ENCODE measurements around the gene COPA. TPM values are rescaled to one million over a fixed set of nuclear protein-coding genes. Genes with fewer than 3 reads are reported as not detected.
A peak's percentile ranks its signal among the peaks of the same experiment; 100 is the strongest.

COPA gene
- total RNA-seq, 2 donors from 2014 or later = 123 to 129 TPM

DNA sequence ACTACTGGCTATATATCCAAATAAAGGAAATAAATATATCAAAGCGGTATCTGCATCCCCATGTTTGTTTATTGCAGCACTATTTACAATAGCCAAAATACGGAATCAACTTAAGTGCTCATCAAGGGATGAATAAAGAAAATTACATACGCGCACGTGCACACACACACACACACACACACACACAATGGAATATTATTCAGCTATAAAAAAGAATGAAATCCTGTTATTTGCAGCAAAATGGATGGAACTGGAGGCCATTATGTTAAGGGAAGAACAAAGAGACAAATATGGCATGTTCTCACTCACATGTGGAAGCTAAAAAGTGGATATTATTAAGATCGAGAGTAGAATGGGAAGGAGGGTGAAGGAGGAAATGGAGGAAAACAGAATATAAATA, 20.2 kb downstream of the COPA start:
- no peaks in the 10 kb centered on the region for H3K36me3 ChIP-seq
- no peak for DNase-seq (ENCODE audit: low spot score)
- WGBS = 96% methylated on average over 6 of the region's 6 CpGs

DNA sequence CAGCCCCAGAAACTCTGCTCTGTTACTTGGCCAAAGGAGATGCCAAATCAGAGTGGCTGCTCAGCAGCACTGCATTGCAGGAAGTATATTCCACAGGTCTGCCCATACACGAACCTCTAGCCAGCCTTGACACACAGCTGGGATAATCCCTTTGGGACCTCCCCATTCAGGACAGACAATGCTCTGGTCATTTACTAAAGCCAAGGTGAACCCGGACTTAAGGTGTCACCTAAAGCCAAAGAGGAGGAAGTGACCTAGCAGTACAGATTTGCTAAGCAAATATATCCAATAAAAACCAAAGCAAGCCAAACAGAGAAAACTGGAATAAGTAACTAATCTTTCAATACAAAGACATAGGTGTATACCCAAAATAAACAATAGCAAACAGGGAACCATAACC, 27.7 kb downstream of the COPA start:
- Histone ChIP-seq H3K27me3 (replicated peaks; ENCODE audit: insufficient read depth) (no peaks in the 10 kb centered on the region), H3K4me1 (replicated peaks) (no peaks in the 10 kb centered on the region), H3K4me3 (no peak overlapping the region), H3K36me3 (peaks cover 15 to 16% of the 10 kb centered on the region in 2 donors), H3K27ac (peak overlapping the region; percentile 13 to 23), H3K9me3 (no peaks in the 10 kb centered on the region)
- intact Hi-C loops (cut with DNase I) = no loop called here
- TF ChIP-seq POLR2A (IDR thresholded peaks at IDR 0.05) (no peak), POLR2AphosphoS5 (IDR thresholded peaks at IDR 0.05) (no peak)
- TF ChIP-seq, protein P1, sequence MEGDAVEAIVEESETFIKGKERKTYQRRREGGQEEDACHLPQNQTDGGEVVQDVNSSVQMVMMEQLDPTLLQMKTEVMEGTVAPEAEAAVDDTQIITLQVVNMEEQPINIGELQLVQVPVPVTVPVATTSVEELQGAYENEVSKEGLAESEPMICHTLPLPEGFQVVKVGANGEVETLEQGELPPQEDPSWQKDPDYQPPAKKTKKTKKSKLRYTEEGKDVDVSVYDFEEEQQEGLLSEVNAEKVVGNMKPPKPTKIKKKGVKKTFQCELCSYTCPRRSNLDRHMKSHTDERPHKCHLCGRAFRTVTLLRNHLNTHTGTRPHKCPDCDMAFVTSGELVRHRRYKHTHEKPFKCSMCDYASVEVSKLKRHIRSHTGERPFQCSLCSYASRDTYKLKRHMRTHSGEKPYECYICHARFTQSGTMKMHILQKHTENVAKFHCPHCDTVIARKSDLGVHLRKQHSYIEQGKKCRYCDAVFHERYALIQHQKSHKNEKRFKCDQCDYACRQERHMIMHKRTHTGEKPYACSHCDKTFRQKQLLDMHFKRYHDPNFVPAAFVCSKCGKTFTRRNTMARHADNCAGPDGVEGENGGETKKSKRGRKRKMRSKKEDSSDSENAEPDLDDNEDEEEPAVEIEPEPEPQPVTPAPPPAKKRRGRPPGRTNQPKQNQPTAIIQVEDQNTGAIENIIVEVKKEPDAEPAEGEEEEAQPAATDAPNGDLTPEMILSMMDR (IDR thresholded peaks at IDR 0.05) = no peak
- no peak for DNase-seq (ENCODE audit: low spot score)
- 67% methylated on average over 2 of the region's 2 CpGs for WGBS

More for the DNA sequence above, 20.2 kb downstream of the COPA start:
- Histone ChIP-seq H3K4me1 (replicated peaks) (no peaks in the 10 kb centered on the region), H3K27me3 (replicated peaks; ENCODE audit: insufficient read depth) (no peaks in the 10 kb centered on the region), H3K27ac (no peak overlapping the region), H3K9me3 (no peaks in the 10 kb centered on the region), H3K4me3 (no peak overlapping the region)
- intact Hi-C loops (cut with DNase I) = no loop called here
- TF ChIP-seq, protein P1 (IDR thresholded peaks at IDR 0.05) = no peak
- no peak for TF ChIP-seq POLR2AphosphoS5 (IDR thresholded peaks at IDR 0.05)
- no peak for TF ChIP-seq POLR2A (IDR thresholded peaks at IDR 0.05)

- no peak overlapping the region for H3K4me3 ChIP-seq
- H3K27me3 ChIP-seq (replicated peaks; ENCODE audit: insufficient read depth) = no peaks in the 10 kb centered on the region
- TF ChIP-seq, protein P1 (IDR thresholded peaks at IDR 0.05) = no peak
- TF ChIP-seq POLR2A (IDR thresholded peaks at IDR 0.05) = no peak
- no peak for TF ChIP-seq POLR2AphosphoS5 (IDR thresholded peaks at IDR 0.05)
- WGBS = 68% methylated on average over 1 of the region's 1 CpG
- no peaks in the 10 kb centered on the region for H3K9me3 ChIP-seq
- intact Hi-C loops (cut with DNase I) = no loop called here
- peaks cover 25 to 33% of the 10 kb centered on the region in 2 donors for H3K36me3 ChIP-seq
- H3K27ac ChIP-seq = no peak overlapping the region
- no peaks in the 10 kb centered on the region for H3K4me1 ChIP-seq (replicated peaks)
- no peak for DNase-seq (ENCODE audit: low spot score)
These were observed 33.5 kb downstream of the COPA start for GRCh38 chr1:160309571-160309970.

DNA sequence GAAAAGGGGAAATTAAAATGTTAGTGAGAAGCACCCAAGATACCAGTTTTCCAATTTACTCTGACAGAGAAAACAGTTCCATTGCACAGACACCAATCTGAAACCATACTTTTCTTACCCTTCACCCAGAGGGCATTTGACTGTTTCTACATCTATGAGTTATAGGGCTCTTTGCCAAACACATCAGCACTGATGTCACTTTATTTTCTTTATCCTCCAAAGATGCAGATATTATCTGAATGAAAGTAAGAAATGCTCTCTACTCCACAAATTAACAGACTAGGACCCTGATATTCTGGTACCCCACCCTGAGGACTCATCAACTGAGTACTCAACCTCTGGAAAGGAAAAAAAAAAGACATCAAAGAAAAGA, 33.9 kb downstream of the COPA start:
- peaks cover 25 to 33% of the 10 kb centered on the region in 2 donors for H3K36me3 ChIP-seq
- no peak for DNase-seq (ENCODE audit: low spot score)
- TF ChIP-seq POLR2AphosphoS5 (IDR thresholded peaks at IDR 0.05) (no peak), POLR2A (IDR thresholded peaks at IDR 0.05) (no peak)
- TF ChIP-seq, protein P1 (IDR thresholded peaks at IDR 0.05) = no peak
- no peaks in the 10 kb centered on the region for H3K27me3 ChIP-seq (replicated peaks; ENCODE audit: insufficient read depth)
- no peak overlapping the region for H3K27ac ChIP-seq
- H3K4me1 ChIP-seq (replicated peaks) = no peaks in the 10 kb centered on the region
- H3K9me3 ChIP-seq = no peaks in the 10 kb centered on the region
- no peak overlapping the region for H3K4me3 ChIP-seq
- intact Hi-C loops (cut with DNase I) = no loop called here

- no peaks in the 10 kb centered on the region for H3K9me3 ChIP-seq
- H3K4me1 ChIP-seq (replicated peaks) = no peaks in the 10 kb centered on the region
- no peaks in the 10 kb centered on the region for H3K27me3 ChIP-seq (replicated peaks; ENCODE audit: insufficient read depth)
- no peak for TF ChIP-seq POLR2AphosphoS5 (IDR thresholded peaks at IDR 0.05)
- TF ChIP-seq, protein P1 (IDR thresholded peaks at IDR 0.05) = no peak
- no peak for TF ChIP-seq POLR2A (IDR thresholded peaks at IDR 0.05)
- intact Hi-C loops (cut with DNase I) = no loop called here
- no peak overlapping the region for H3K4me3 ChIP-seq
- H3K27ac ChIP-seq = no peak overlapping the region
- H3K36me3 ChIP-seq = peaks cover 23 to 33% of the 10 kb centered on the region in 2 donors
- no peak for DNase-seq (ENCODE audit: low spot score)
- 81% methylated on average over 4 of the region's 4 CpGs for WGBS
These were observed 34.4 kb downstream of the COPA start for GRCh38 chr1:160308451-160309184.
